ENCODE data around the gene TSPAN12. TPM values are rescaled to one million over a fixed set of nuclear protein-coding genes. Genes with fewer than 3 reads are reported as not detected.
A peak's percentile ranks its signal among the peaks of the same experiment; 100 is the strongest.

TSPAN12 gene
- total RNA-seq, 1 experiment from 2014 or later = 8.7 TPM

GRCh38 chr7:120805636-120806388 is 52.1 kb downstream of the TSPAN12 start:
- Histone ChIP-seq H2BK15ac (ENCODE audit: low read depth, low read length) (no peak overlapping the region), H3K79me2 (ENCODE audit: insufficient read depth, low read length) (no peaks in the 10 kb centered on the region), H4K8ac (replicated peaks; ENCODE audit: insufficient read length, low read depth, low read length) (no peak overlapping the region), H3K79me1 (ENCODE audit: insufficient read depth, low read depth, low read length, poor library complexity, severe bottlenecking) (no peaks in the 10 kb centered on the region), H3K27me3 (ENCODE audit: insufficient read depth, low read length) (no peaks in the 10 kb centered on the region), H3T11ph (ENCODE audit: low read length) (no peak overlapping the region), H3K4me2 (ENCODE audit: insufficient read depth, insufficient read length, low read length) (no peak overlapping the region), H3K4ac (ENCODE audit: low read depth, low read length) (no peak overlapping the region), H3K9ac (ENCODE audit: extremely low read depth, insufficient read length, low read length) (no peak overlapping the region), H2AK5ac (ENCODE audit: insufficient read length, low read length) (no peak overlapping the region), H2BK20ac (ENCODE audit: low read depth, low read length, poor library complexity, severe bottlenecking) (no peak overlapping the region), H4K20me1 (ENCODE audit: control insufficient read depth, insufficient read depth, insufficient read length) (no peaks in the 10 kb centered on the region), H3K14ac (ENCODE audit: insufficient read depth, low read length) (no peak overlapping the region), H2BK5ac (ENCODE audit: insufficient read length, low read length) (no peak overlapping the region), H2BK12ac (ENCODE audit: insufficient read length, low read depth, low read length) (no peak overlapping the region), H2BK120ac (ENCODE audit: low read depth, low read length, poor library complexity, severe bottlenecking) (no peak overlapping the region), H3K9me3 (ENCODE audit: control insufficient read depth, low read depth, low read length) (no peaks in the 10 kb centered on the region), H2AFZ (ENCODE audit: low read length) (no peak overlapping the region), H4K5ac (ENCODE audit: insufficient read length, low read depth, low read length) (no peak overlapping the region), H3K18ac (ENCODE audit: insufficient read length, low read depth, low read length) (no peak overlapping the region), H3K4me1 (ENCODE audit: insufficient read depth, low read length) (no peaks in the 10 kb centered on the region), H3K23me2 (ENCODE audit: insufficient read length, low read depth, low read length, poor library complexity, severe bottlenecking) (no peaks in the 10 kb centered on the region), H3K23ac (ENCODE audit: insufficient read length, low read depth, low read length) (no peak overlapping the region), H3K27ac (ENCODE audit: insufficient read length, low read depth, low read length) (no peak overlapping the region), H3K56ac (ENCODE audit: insufficient read length, low read depth, low read length) (no peak overlapping the region), H4K91ac (ENCODE audit: insufficient read length, low read depth, low read length) (no peak overlapping the region)
- TF ChIP-seq CTCF (conservative IDR thresholded peaks at IDR 0.05) = peak; percentile 87
- Mint-ChIP-seq H3K4me3 (no peak overlapping the region), H3K27ac (0 out of 7 replicates have a peak overlapping the region, but pooled peaks of 1 of the 3 experiments have one; percentile 48), H3K36me3 (ENCODE audit: insufficient read depth in 1 of 3, low read depth in 3 of 3) (no peaks in the 10 kb centered on the region), H3K27me3 (ENCODE audit: low read depth) (no peaks in the 10 kb centered on the region), H3K4me1 (peaks cover 2 to 4% of the 10 kb centered on the region in 2 experiments; a peak in 2 of 4 replicates), H3K9me3 (no peaks in the 10 kb centered on the region)
- WGBS (ENCODE audit: extremely low coverage, insufficient read length, low lambda C conversion rate) = no CpG with 5 or more reads among the region's 3 CpGs
- peak; percentile 63 for DNase-seq
